ENCODE measurements around the gene DCP2.

The DCP2 gene

DNA sequence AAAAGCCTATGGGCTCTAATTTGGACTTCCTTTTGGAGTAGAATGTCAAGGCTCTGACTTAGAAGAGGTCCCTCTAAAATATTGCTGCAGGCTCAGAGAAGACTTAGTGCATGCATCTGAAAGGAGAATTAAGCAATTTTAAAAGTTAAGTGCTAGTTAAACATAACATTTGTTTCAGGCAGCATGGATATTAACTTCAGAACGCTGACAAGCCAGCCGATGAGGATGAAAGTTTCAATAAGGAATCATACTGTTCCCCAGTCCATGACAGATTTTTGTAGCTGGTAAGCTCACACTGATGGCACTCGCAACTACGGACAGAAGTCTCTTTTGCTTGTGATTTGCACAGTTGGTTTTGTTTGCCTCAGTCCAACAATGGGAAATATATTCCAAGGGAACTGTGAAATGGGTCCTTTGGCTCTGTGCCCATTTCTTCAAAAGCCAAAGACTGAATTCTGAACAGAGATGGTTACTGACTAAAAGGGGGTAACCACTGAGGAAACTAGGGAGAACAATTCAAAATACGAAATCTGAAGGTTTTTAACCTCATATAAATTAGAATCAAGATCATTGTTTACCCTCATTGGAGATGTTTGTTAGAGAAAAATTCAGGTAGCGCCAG, 47.6 kb downstream of the DCP2 start:
- no CpG with 5 or more reads among the region's 6 CpGs for WGBS (ENCODE audit: extremely low coverage, insufficient coverage, low lambda C conversion rate)
- peaks cover 21% of the 10 kb centered on the region for H3K36me3 ChIP-seq (ENCODE audit: control insufficient read depth, insufficient read depth, low read length)

GRCh38 chr5:113025596-113025995, 49.0 kb downstream of the DCP2 start:
- Histone ChIP-seq H3K18ac (ENCODE audit: low read length) (no peak overlapping the region), H3K79me1 (ENCODE audit: low read length) (peaks cover 4% of the 10 kb centered on the region), H3K9ac (ENCODE audit: low read length) (no peak overlapping the region), H3K27me3 (ENCODE audit: insufficient read depth, low read length, poor library complexity) (no peaks in the 10 kb centered on the region), H2BK15ac (replicated peaks; ENCODE audit: low read depth) (no peak overlapping the region), H4K8ac (ENCODE audit: low read depth, low read length) (no peak overlapping the region), H3K79me2 (ENCODE audit: control insufficient read depth, insufficient read depth, low read length) (no peaks in the 10 kb centered on the region), H2BK5ac (ENCODE audit: low read length) (no peak overlapping the region), H3K27ac (ENCODE audit: low read depth, low read length) (no peak overlapping the region), H3K56ac (ENCODE audit: low read length) (no peak overlapping the region), H3K4ac (ENCODE audit: low read depth, low read length) (no peak overlapping the region), H2AK5ac (ENCODE audit: low read length) (no peak overlapping the region), H3K23ac (ENCODE audit: low read length) (no peak overlapping the region), H3K36me3 (ENCODE audit: control insufficient read depth, insufficient read depth, low read length) (peaks cover 24% of the 10 kb centered on the region), H3K4me1 (ENCODE audit: control insufficient read depth, low read depth, low read length) (no peaks in the 10 kb centered on the region), H2BK120ac (ENCODE audit: low read depth, low read length) (no peak overlapping the region), H4K5ac (ENCODE audit: low read length) (no peak overlapping the region), H3K4me2 (ENCODE audit: low read length) (no peak overlapping the region), H3K4me3 (ENCODE audit: low read length) (no peak overlapping the region)
- no CpG with 5 or more reads among the region's 4 CpGs for WGBS (ENCODE audit: extremely low coverage, insufficient coverage, low lambda C conversion rate)
- no peak for DNase-seq

More for the DNA sequence above, 47.6 kb downstream of the DCP2 start:
- no peak overlapping the region for H3K4me3 ChIP-seq (ENCODE audit: low read length)
- H3K18ac ChIP-seq (ENCODE audit: low read length): no peak overlapping the region
- H3K27me3 ChIP-seq (ENCODE audit: insufficient read depth, low read length, poor library complexity): no peaks in the 10 kb centered on the region
- no peak overlapping the region for H3K23ac ChIP-seq (ENCODE audit: low read length)
- no peak overlapping the region for H2BK15ac ChIP-seq (replicated peaks; ENCODE audit: low read depth)
- no peak overlapping the region for H3K4ac ChIP-seq (ENCODE audit: low read depth, low read length)
- DNase-seq: no peak
- H3K4me1 ChIP-seq (ENCODE audit: control insufficient read depth, low read depth, low read length): no peaks in the 10 kb centered on the region
- no peak overlapping the region for H2AK5ac ChIP-seq (ENCODE audit: low read length)
- H3K27ac ChIP-seq (ENCODE audit: low read depth, low read length): no peak overlapping the region
- H4K5ac ChIP-seq (ENCODE audit: low read length): no peak overlapping the region
- no peak overlapping the region for H3K9ac ChIP-seq (ENCODE audit: low read length)
- H4K8ac ChIP-seq (ENCODE audit: low read depth, low read length): no peak overlapping the region
- H3K56ac ChIP-seq (ENCODE audit: low read length): no peak overlapping the region
- H3K4me2 ChIP-seq (ENCODE audit: low read length): no peak overlapping the region
- H2BK120ac ChIP-seq (ENCODE audit: low read depth, low read length): no peak overlapping the region
- H3K79me1 ChIP-seq (ENCODE audit: low read length): peaks cover 2% of the 10 kb centered on the region
- no peaks in the 10 kb centered on the region for H3K79me2 ChIP-seq (ENCODE audit: control insufficient read depth, insufficient read depth, low read length)
- H2BK5ac ChIP-seq (ENCODE audit: low read length): no peak overlapping the region

DNA sequence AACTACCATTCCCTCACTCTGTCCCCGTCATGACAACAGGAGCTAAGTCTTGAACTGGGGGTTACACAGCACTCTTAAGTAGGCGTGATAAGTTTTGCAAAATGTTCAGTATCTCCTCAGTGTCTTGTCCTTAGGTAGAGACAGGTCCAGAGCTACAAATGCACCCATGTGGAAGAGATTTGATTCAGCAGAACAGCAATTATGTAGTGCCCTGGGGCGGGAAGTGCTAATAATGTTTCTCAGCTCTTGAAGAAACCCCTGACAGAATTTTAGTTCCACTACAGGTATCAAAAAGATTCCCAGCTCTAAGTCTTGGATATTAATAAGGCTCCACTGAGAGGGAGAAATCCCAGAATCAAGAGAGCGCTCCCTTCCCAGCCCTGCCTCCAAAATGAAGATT, 49.6 kb downstream of the DCP2 start:
- no peaks in the 10 kb centered on the region for H3K27me3 ChIP-seq (ENCODE audit: insufficient read depth, low read length, poor library complexity)
- no peak overlapping the region for H4K5ac ChIP-seq (ENCODE audit: low read length)
- H3K56ac ChIP-seq (ENCODE audit: low read length): no peak overlapping the region
- H3K23ac ChIP-seq (ENCODE audit: low read length): no peak overlapping the region
- H2AK5ac ChIP-seq (ENCODE audit: low read length): no peak overlapping the region
- no peak overlapping the region for H3K9ac ChIP-seq (ENCODE audit: low read length)
- no peak overlapping the region for H4K8ac ChIP-seq (ENCODE audit: low read depth, low read length)
- no peaks in the 10 kb centered on the region for H3K79me2 ChIP-seq (ENCODE audit: control insufficient read depth, insufficient read depth, low read length)
- no peak overlapping the region for H2BK120ac ChIP-seq (ENCODE audit: low read depth, low read length)
- no peak overlapping the region for H2BK5ac ChIP-seq (ENCODE audit: low read length)
- no peak overlapping the region for H3K4me2 ChIP-seq (ENCODE audit: low read length)
- no peak overlapping the region for H3K27ac ChIP-seq (ENCODE audit: low read depth, low read length)
- no CpG with 5 or more reads among the region's 4 CpGs for WGBS (ENCODE audit: extremely low coverage, insufficient coverage, low lambda C conversion rate)
- no peak overlapping the region for H2BK15ac ChIP-seq (replicated peaks; ENCODE audit: low read depth)
- H3K4me3 ChIP-seq (ENCODE audit: low read length): no peak overlapping the region
- H3K4ac ChIP-seq (ENCODE audit: low read depth, low read length): no peak overlapping the region
- H3K18ac ChIP-seq (ENCODE audit: low read length): no peak overlapping the region
- H3K4me1 ChIP-seq (ENCODE audit: control insufficient read depth, low read depth, low read length): no peaks in the 10 kb centered on the region
- peaks cover 24% of the 10 kb centered on the region for H3K36me3 ChIP-seq (ENCODE audit: control insufficient read depth, insufficient read depth, low read length)
- DNase-seq: no peak
- peaks cover 4% of the 10 kb centered on the region for H3K79me1 ChIP-seq (ENCODE audit: low read length)

- no peak overlapping the region for H3K56ac ChIP-seq (ENCODE audit: low read length)
- DNase-seq: no peak
- no peak overlapping the region for H3K18ac ChIP-seq (ENCODE audit: low read length)
- no peak overlapping the region for H3K4ac ChIP-seq (ENCODE audit: low read depth, low read length)
- H2BK5ac ChIP-seq (ENCODE audit: low read length): no peak overlapping the region
- H3K27ac ChIP-seq (ENCODE audit: low read depth, low read length): no peak overlapping the region
- no peak overlapping the region for H3K4me3 ChIP-seq (ENCODE audit: low read length)
- no peak overlapping the region for H4K8ac ChIP-seq (ENCODE audit: low read depth, low read length)
- peaks cover 24% of the 10 kb centered on the region for H3K36me3 ChIP-seq (ENCODE audit: control insufficient read depth, insufficient read depth, low read length)
- no peak overlapping the region for H3K9ac ChIP-seq (ENCODE audit: low read length)
- no CpG with 5 or more reads among the region's 8 CpGs for WGBS (ENCODE audit: extremely low coverage, insufficient coverage, low lambda C conversion rate)
- H3K79me1 ChIP-seq (ENCODE audit: low read length): peaks cover 4% of the 10 kb centered on the region
- no peak overlapping the region for H4K5ac ChIP-seq (ENCODE audit: low read length)
- no peaks in the 10 kb centered on the region for H3K27me3 ChIP-seq (ENCODE audit: insufficient read depth, low read length, poor library complexity)
- peaks cover 3% of the 10 kb centered on the region for H3K4me1 ChIP-seq (ENCODE audit: control insufficient read depth, low read depth, low read length)
- H2AK5ac ChIP-seq (ENCODE audit: low read length): no peak overlapping the region
- H2BK120ac ChIP-seq (ENCODE audit: low read depth, low read length): no peak overlapping the region
- no peak overlapping the region for H3K4me2 ChIP-seq (ENCODE audit: low read length)
- H3K23ac ChIP-seq (ENCODE audit: low read length): no peak overlapping the region
- no peaks in the 10 kb centered on the region for H3K79me2 ChIP-seq (ENCODE audit: control insufficient read depth, insufficient read depth, low read length)
- no peak overlapping the region for H2BK15ac ChIP-seq (replicated peaks; ENCODE audit: low read depth)
Measured at GRCh38 chr5:113027015-113027414, 50.4 kb downstream of the DCP2 start.

- Histone ChIP-seq H3K4ac (ENCODE audit: low read depth, low read length) (no peak overlapping the region), H3K36me3 (ENCODE audit: control insufficient read depth, insufficient read depth, low read length) (peaks cover 24% of the 10 kb centered on the region), H3K4me3 (ENCODE audit: low read length) (no peak overlapping the region), H2AK5ac (ENCODE audit: low read length) (no peak overlapping the region), H2BK120ac (ENCODE audit: low read depth, low read length) (no peak overlapping the region), H3K18ac (ENCODE audit: low read length) (no peak overlapping the region), H3K9ac (ENCODE audit: low read length) (no peak overlapping the region), H3K27me3 (ENCODE audit: insufficient read depth, low read length, poor library complexity) (no peaks in the 10 kb centered on the region), H3K56ac (ENCODE audit: low read length) (no peak overlapping the region), H3K4me2 (ENCODE audit: low read length) (no peak overlapping the region), H4K5ac (ENCODE audit: low read length) (no peak overlapping the region), H3K79me1 (ENCODE audit: low read length) (peaks cover 4% of the 10 kb centered on the region), H2BK5ac (ENCODE audit: low read length) (no peak overlapping the region), H4K8ac (ENCODE audit: low read depth, low read length) (no peak overlapping the region), H3K79me2 (ENCODE audit: control insufficient read depth, insufficient read depth, low read length) (no peaks in the 10 kb centered on the region), H3K4me1 (ENCODE audit: control insufficient read depth, low read depth, low read length) (peaks cover 3% of the 10 kb centered on the region), H3K27ac (ENCODE audit: low read depth, low read length) (no peak overlapping the region), H2BK15ac (replicated peaks; ENCODE audit: low read depth) (no peak overlapping the region), H3K23ac (ENCODE audit: low read length) (no peak overlapping the region)
- WGBS (ENCODE audit: extremely low coverage, insufficient coverage, low lambda C conversion rate): no CpG with 5 or more reads among the region's 5 CpGs
- no peak for DNase-seq
Measured at GRCh38 chr5:113027431-113027830, 50.8 kb downstream of the DCP2 start.

GRCh38 chr5:113029614-113030013, 53.0 kb downstream of the DCP2 start:
- no peak overlapping the region for H2BK5ac ChIP-seq (ENCODE audit: low read length)
- peaks cover 6% of the 10 kb centered on the region for H3K4me1 ChIP-seq (ENCODE audit: control insufficient read depth, low read depth, low read length)
- peaks cover 2% of the 10 kb centered on the region for H3K79me1 ChIP-seq (ENCODE audit: low read length)
- H2AK5ac ChIP-seq (ENCODE audit: low read length): no peak overlapping the region
- no peaks in the 10 kb centered on the region for H3K27me3 ChIP-seq (ENCODE audit: insufficient read depth, low read length, poor library complexity)
- no peak overlapping the region for H2BK120ac ChIP-seq (ENCODE audit: low read depth, low read length)
- H3K4me3 ChIP-seq (ENCODE audit: low read length): no peak overlapping the region
- no peak overlapping the region for H4K5ac ChIP-seq (ENCODE audit: low read length)
- H3K27ac ChIP-seq (ENCODE audit: low read depth, low read length): no peak overlapping the region
- no peak overlapping the region for H3K9ac ChIP-seq (ENCODE audit: low read length)
- no peaks in the 10 kb centered on the region for H3K79me2 ChIP-seq (ENCODE audit: control insufficient read depth, insufficient read depth, low read length)
- no peak overlapping the region for H3K18ac ChIP-seq (ENCODE audit: low read length)
- H3K4ac ChIP-seq (ENCODE audit: low read depth, low read length): no peak overlapping the region
- DNase-seq: no peak
- H3K23ac ChIP-seq (ENCODE audit: low read length): no peak overlapping the region
- WGBS (ENCODE audit: extremely low coverage, insufficient coverage, low lambda C conversion rate): no CpG with 5 or more reads among the region's 6 CpGs
- no peak overlapping the region for H4K8ac ChIP-seq (ENCODE audit: low read depth, low read length)
- H3K4me2 ChIP-seq (ENCODE audit: low read length): no peak overlapping the region
- peaks cover 22% of the 10 kb centered on the region for H3K36me3 ChIP-seq (ENCODE audit: control insufficient read depth, insufficient read depth, low read length)
- no peak overlapping the region for H2BK15ac ChIP-seq (replicated peaks; ENCODE audit: low read depth)
- no peak overlapping the region for H3K56ac ChIP-seq (ENCODE audit: low read length)

All from mesendoderm (in vitro differentiated cells).